Fibroblast of upper back skin (primary cell): ENCODE data around the gene VAV2.
A peak's percentile ranks its signal among the peaks of the same experiment; 100 is the strongest.

ENCODE experiments used
- DNase-seq: peaks from one replicate; pipeline ENCODE4 v3.0.0-alpha.2; 2013

VAV2 gene

DNA sequence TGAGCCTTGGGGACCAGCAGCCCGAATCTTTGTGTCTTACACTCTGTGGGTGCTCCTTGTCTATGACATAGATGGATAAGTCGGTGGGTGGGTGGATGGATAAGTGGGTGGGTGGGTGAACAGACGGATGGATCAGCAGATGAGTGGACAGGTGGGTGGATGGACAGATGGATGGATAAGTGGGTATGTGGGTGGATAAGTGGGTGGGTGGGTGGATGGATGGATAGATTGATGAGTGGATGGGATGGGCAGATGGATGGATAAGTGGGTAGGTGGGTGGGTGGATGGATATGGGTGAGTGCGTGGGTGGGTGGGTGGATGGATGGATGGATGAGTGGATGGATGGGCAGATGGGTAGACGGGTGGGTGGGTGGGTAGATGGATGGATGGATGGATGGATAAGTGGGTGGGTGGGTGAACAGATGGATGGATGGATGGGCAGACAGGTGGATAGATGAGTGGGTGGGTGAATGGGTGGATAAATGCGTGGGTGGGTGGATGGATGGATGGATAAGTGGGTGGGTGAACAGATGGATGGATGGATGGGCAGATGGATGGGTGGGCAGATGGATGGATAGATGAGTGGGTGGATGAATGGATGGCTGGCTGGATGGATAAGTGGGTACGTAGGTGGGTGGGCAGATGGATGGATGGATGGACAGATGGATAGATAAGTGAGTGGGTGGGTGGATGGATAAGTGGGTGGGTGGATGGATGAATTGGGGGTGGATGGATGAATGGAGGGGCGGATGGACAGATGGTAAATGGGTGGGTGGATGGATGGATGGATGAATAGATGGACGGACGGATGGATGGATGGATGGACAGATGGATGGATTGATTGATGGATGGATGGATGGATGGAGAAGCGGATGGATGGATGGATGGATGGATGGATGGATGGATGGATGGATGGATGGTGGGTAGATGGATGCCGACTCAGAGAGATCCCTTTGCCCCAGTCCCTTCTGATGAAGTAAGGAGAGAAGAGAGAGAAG, 121.2 kb downstream of the VAV2 start:
- no peak for DNase-seq

DNA sequence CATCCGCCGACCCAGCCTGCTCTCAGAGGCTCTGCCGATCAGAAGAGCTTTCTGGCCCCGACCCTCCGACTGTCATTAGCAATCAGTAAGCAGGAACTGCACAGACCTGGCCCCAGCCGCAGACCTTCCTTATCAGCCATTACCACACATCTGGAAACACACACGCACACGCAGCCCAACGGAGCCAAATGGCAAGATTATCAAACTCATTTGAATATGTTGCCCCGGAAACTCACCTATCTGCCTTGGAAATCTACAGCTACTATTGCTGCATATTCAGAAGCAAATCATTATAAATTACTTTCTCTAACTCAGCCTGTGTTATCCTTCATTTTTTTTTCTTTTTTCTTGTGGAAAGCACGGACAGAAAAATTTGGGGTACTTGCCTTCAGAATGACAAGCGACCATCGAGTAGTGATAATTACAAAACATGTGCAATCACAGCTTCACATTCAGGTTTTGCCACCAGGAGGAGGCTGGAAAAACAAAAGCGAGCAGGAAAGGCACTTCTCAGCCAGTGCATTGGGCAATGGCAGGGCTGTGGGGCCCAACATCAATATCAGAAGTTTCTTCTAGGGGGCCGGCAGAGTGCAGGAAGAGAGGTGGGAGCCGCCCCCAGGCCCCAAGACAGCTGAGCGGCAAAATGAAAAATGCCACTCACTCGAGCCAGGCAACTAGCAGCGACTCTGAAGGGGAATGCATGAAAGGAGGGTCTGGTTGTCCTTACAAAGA, 122.3 kb downstream of the VAV2 start:
- no peak for DNase-seq

DNA sequence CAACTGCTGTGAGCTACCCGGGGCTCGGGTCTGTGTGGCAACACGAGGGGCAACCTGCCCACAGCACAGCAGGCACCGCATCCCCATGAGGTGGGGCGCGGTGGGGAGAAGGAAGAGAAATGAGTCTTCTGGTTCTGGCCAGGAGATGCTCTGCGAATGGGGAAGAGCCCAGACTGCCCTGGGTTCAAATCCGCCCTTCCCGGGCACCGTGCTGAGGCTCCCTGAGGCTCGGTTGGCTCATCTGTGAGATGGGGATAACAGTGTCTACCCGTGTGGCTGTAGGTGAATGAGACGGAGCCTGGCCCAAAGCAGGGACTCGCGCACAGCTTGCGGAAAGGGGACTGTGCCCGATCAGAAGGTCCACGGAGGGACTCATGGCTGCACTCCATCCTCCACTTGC, 123.9 kb downstream of the VAV2 start:
- no peak for DNase-seq

DNA sequence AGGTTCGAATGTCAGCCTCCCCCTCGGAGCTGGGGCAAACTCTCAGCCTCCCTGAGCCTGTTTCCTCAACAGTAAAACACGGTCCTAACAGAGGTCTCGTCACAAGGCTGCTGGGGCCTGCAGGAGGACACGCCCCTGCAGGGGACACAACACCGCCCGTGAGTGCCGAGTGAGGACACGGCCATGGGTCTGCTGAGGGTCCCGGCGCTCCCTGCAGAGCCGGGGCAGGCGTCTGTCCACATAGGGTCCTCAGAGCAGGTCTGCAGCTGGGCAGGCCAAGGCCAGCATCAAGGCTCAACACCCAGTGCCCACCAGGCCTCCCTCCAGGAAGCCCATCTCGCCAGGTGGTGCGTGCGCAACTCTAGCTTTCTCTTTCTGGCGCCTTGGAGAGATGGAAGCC, 125.2 kb downstream of the VAV2 start:
- DNase-seq: no peak

DNA sequence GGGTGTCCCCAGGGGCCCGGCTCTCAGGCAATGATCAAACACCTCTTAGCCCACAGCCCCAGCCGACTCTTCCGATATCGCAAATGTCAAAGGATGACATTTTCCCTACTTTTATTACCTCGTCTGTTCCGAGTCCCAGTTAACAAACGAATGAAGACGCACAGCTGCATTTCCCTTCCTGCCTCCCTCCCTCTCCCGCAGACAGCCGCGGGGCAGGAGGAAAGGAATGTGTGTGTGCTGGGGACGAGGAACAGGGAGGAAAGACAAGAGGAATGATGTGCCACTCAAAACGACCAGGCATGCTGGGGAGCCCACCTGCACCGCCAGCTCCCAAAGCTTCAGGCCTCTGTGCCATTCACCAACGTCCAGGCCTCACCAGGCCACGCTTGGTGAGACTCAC, 128.1 kb downstream of the VAV2 start:
- no peak for DNase-seq

DNA sequence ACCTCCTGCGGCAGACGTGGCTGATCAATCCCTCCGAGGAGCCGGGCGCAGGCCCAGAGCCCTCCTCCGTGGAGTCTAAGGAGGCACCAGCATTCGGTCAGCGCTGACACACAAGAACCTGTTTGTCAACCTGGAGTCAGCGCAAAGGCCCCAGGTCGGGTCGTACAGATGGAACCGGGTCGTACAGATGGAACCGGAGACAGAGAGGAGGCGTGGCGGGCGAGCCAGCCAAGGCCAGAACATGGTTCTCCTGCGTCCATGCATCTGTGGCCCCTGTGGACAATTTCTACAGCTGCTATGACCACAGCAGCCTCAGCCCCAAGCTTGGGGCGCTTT, 128.9 kb downstream of the VAV2 start:
- no peak for DNase-seq

DNA sequence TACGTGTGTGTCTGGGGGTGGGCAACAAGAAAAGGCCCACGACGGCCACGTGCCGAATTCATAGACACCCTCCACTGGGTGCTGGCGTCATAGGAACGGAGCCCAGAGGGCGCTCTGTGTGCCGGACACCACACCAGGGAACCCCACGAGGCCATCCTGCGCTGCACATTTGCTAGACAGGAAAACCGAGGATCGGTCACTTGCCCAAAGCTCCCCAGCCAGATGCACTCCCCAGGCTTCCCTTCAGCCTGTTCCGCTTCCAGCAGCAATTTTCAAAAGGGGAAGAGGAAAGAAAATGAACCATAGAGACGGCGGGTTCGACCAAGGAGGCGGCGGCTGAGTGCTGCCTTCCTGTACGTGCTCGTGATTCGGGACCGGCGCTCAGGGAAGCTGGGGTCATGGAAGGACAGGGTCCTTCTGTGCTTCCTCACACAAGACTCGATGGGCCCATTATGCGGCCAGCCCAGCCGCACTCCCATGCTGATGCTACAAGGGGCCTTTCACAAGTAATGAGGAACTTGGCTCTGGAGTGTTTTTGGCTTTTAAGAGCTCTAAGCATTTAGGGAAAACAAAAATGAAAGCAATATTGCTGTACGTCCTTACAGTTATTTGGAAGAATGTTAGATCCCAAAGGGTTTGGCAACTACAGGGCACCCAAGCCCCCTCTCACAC, 129.4 kb downstream of the VAV2 start:
- no peak for DNase-seq

DNA sequence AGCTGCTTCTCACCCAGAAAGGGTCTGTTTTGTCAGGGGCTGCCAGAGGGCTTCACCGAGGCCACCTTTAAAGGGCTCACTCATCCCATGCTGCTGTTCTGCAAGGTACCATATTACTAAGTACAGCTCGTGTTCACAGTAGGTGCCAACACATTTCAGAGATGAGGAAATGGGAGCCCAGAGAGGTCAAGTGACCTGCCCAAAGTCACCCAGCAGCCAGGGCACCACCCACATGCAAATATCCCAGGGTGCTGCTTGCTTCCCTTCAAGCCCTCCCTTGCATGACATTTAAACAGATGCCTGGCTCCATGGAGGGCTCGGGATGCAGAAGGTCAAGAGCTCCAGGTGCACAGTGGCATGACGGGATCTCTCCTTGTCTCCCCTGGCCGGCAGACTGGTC, 130.4 kb downstream of the VAV2 start:
- no peak for DNase-seq

DNA sequence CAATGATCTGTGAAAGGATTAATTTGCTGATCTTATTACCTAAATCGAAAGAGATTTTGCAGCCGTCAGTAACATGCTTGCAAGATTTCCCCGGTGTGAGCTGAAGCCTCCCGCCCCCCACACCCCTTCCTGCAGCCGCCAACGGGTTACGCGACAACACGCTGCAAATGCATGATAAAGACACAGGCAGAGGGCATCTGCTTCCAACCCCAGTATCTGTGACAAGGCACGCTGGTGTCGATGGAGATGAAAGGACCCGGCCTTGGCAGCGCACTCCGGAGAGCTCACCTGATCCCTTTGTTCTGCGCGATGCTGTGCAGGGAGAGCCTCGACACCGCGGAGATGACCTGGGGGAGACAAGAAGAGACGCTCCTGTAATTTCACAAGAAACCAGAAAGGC, 131.0 kb downstream of the VAV2 start:
- DNase-seq: no peak

DNA sequence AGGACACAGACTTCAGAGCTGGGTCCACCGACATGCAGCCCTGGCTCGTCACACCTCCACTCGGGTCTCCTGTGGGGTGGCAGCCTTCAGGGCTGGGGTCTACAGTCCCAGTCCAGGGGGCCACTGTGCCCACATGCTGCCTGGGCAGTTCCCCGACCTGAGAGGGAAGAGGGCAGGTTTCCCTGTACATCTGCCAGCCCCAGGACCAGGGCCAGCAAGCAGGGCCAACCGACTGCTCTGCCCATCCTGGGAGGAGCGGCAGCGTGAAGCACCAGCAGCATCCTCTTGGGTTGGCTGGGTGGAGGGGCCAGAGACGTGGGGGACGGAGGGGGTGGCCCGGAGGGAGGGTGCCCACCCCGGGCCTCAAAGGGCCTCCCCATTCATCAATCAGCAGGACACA, 133.4 kb downstream of the VAV2 start:
- no peak for DNase-seq

DNA sequence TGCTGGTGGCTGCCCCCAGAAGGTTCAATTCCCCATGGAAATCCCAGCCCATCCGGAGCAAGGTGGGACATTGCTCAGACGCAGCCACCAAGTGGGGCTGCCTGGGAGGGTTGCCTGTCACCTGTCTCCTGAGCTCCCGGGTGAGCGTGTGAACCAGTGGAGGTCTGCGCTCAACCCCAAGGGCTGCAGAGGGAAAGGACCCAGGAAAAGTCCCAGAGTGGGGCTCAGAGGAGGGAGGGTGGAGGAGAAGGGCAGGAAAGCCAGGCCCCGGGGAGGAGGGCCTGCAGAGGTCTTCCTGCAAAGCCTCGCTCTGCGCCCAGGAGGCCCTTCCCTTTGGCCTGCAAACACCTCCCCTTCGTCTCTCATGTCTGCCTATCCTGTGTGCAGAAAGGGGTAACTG, 134.5 kb downstream of the VAV2 start:
- DNase-seq: no peak

DNA sequence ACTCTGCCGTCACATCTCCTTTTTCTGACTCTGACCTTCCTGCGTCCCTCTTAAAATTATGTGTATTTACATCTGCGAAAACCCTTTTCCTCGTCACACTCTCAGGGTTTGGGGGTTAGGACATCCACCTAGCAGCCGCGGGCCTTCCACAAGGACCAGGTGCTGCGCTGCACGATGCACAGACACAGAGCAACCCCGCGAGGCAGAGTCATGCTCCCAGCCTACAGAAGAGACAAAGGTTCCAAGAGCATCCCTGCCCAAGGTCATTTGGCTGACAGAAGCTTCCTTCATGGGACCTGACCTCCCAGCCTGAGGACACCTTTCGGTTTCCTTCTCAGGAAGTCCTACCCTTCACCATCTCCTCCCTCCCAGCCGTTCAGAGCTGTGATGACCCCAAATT, 135.3 kb downstream of the VAV2 start:
- DNase-seq: no peak

DNA sequence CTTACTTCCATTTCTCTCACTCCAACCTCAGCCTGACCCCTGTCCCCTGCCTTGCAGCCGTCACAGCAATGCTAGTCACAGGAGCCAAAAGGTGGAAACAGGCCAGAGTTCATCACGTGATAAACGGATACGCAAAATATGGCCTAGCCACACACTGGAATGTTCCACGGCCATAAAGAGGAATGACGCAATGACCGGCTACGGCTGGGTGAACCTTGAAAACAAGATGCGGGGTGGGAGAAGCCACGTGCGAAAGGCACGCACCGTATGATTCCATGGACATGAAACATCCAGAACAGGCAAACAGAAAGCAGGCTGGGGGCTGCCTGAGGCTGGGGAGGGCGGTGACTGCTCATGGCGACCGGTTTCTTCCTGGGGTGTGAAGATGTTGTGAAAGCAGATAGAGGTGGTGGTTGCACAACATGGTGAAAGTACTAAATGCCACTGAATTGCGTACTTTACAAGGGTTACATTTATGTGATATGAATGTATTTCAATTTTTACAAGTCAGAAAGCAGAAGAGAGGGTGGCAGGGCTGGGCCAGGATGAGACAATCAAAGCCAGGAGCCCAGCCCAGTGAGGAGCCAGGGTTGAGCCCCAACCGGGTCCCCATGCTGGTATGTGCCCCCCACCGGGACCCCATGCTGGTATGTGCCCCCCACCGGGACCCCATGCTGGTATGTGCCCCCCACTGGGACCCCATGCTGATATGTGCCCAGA, 136.2 kb downstream of the VAV2 start:
- DNase-seq: peak; percentile 37

DNA sequence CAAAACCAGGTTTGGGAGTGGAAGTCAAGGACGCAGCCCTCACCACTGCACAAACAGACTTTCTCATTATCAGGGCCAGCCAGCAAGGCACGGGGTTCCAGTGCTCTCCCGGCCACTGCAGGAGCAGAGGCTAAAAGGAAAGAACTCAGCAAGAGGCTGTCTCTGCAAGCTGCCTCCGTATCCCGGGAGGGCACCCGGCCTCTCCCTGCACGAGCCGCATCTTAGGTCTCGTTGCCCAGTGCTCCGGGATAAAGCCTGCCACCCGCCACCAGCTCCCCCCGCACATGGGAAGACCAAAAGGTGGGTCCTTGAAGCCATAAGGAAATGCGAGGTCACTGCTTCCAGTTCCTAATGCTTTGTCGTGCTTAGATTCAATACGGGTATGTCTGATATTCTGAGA, 136.8 kb downstream of the VAV2 start:
- no peak for DNase-seq

DNA sequence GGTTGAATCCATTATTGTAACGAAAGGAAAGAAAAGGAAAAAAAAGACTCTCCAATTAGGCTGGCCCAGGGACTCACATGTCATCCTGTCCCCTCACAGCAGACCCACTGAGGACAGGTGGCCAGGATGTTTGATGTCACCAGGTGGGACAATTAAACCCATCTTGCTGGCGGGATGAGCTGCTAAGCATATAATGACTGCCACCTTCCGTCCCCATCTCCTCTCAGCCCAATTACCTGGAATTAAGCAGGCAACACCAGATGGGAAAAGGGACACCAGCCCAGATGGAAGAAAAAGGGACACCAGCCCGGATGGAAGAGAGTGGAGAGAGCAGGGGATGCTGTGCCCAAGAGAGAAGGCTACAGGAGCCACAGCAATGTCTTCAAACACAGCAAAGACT, 137.4 kb downstream of the VAV2 start:
- DNase-seq: no peak

DNA sequence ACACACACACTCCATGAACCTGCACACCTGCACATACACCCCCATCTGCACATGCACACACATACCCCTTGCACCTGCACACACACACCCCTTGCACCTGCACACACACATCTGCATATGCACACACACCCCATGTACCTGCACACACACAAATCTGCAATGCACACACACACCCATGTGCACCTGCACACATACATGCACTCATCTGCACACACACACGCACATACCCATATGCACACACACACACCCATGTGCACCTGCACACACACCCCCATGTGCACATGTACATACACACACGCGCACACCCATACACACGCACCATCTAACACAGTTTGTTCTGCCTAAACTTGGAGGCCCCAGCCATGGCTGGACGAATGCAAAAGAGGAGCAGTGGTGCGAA, 138.1 kb downstream of the VAV2 start:
- DNase-seq: no peak

DNA sequence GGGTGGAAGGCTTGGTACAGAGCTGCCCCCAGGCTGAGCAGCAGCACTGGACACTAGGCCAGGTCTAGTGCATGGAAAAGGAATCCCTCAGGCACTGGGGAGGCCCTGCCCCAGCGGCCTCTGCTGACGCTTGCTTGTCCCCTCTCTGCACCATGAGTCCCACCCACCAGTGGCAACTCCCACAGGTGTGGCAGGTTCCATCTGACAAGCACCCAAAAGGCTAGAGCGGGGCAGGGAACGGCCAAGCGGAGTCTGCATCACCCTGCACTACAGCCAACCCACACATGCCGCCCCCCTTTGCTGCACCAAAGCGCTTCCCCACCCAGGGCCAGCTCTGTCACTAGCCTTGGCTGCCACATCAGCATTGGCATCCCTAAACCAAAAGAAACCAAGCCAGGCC, 138.8 kb downstream of the VAV2 start:
- DNase-seq: no peak

DNA sequence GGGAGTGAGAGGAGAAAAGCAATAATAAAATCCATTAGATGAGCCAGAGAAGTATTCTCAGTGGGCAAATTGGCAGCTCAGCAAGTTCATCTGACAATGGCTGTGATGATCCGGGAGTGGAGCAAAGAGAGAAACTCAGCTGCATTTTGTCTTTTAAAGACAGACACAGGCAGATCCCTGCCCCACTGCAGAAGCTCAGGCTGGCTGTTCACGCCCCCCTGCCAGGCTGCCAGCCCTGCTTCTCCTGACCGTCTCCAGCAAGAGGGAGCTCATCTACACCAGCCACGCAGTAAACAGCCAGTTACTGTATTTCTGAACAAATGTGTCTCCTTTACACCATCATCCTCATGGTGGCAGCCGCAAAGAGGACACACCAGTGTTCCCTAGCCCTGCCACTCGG, 139.7 kb downstream of the VAV2 start:
- no peak for DNase-seq

DNA sequence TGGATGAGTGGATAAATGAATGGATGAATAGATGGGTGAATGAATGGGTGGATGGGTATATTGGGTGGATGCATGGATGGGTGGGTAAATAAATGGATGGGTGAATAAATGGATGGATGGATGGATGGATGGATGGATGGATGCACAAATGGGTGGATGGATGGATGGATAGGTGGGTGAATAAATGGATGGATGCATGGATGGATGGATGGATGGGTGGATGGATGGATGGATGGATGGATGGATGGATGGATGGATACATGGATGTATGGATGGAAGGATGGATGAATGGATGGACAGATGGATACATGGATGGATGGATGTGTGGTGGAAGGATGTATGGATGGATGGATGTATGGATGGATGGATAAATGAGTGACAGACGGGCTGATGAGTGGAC, 140.4 kb downstream of the VAV2 start:
- no peak for DNase-seq

DNA sequence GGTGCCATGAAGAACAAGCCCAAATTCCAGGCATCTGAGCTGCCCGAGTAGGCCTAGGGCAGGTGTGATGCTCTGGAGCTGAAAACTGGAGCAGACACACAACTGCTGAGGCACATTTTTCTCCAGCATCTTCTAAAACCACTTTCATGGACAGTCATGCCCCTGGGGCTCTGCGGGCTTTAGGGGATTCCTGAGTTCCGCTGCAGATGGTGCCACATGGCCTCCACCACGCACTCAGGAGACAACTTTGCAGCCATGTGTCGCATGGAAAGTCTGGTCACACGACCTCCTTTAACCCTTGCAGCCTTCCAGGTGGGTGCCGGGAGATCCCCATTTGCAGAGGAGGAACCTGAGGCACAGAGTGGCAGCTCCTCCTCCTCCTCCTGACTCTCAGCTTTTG, 141.2 kb downstream of the VAV2 start:
- DNase-seq: no peak

DNA sequence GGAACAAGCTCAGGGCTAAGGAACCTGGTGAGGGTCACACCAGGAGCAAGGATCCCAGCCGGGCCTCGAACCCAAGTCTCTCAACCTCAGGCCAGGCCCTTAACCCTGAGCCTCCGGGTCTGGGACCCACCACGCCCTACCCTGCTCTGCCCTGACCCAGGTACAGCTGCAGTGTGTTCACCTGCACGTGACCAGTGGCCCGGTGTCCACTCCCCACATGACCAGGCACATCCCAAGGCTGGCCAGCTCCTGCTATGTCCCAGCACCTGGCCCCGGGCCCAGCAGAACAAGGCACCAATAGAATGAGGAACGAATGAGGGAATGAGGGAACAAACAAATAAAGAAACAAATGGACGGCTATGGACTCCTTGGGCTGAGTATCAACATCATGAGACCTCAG, 142.0 kb downstream of the VAV2 start:
- no peak for DNase-seq

DNA sequence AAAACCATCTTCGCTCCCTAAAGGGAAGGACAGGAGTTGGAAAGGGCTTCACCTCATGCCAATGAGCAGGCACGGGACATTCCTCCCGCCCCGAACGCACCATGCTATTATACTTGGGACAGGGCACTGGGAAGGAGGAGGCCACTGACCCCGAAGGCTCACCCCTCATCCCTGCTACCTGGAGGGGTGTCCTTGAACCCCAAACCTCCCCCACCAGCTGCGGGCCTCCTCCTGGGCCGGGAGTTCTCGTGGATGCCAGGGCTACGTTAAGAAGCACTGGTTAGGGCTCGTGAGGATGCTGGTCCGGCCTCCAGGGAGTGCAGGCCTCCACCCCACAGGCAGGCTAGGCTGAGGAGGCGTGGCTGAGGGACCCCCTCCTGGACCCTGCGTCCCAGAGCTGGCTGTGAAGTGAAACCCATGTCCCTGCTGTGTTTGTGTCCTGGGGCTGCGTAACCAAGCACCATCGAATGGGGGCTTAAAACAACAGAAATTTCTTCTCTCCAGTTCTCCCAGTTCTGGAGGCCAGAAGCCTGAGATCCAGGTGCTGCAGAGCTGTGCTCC, 142.9 kb downstream of the VAV2 start:
- DNase-seq: no peak
